K562 (cell line): ENCODE results near the gene CENPP. TPM values are rescaled to one million over a fixed set of nuclear protein-coding genes. Genes with fewer than 3 reads are reported as not detected.
A peak's percentile ranks its signal among the peaks of the same experiment; 100 is the strongest.

ENCODE experiments used
- ATAC-seq: fragments of 200-7000 bp; cut with Tn5 transposase; 3 replicates; pipeline ENCODE4 v1.9.1; 2020; ENCODE audit warnings: moderate library complexity
- BruUV-seq: library from RNA; stranded (reverse); fragments of 400-500 nt; replicated peaks from 2 replicates; lab custom pipeline; 2021; lab: Mats Ljungman, UMichigan
- CTCF ChIA-PET: fragments of 300-600 bp; formaldehyde crosslinking; extraction: SDS; loops from one replicate; lab custom pipeline; 2021; ENCODE audit warnings: low intra/inter-chr PET ratio; lab: Yijun Ruan, JAX
- POLR2A ChIA-PET: fragments of 300-600, 350-650 bp; sonication (Branson Sonifier 250); formaldehyde crosslinking; extraction: SDS; loops from one replicate; lab custom pipeline; 2021; ENCODE audit warnings: antibody characterized with exemption, inconsistent platforms; lab: Yijun Ruan, JAX
- DNase-seq, 4 experiments: peaks; one replicate each; pipeline versions ENCODE4 v3.0.0 to v3.0.0-alpha.2; 2011 to 2018; ENCODE audit warnings: low spot score in 3 of 4, mixed read lengths in 3 of 4; ENCODE audit errors: extremely low read depth in 1 of 4
- FAIRE-seq: peaks from 2 replicates; lab custom pipeline; 2011; peaks lifted over from hg19 to GRCh38; lab: Jason Lieb, UNC
- H2AFZ ChIP-seq: 2 replicates; pipeline ENCODE4 v1.6.0; 2011; ENCODE audit warnings: low read depth, low read length, control low read depth, inconsistent platforms
- H3K27ac ChIP-seq: fragments of 200-600 bp; 3 replicates; pipeline ENCODE4 v1.8.0; 2011; ENCODE audit warnings: low read depth, mild to moderate bottlenecking, control low read depth, inconsistent platforms, low read length, moderate library complexity, mixed read lengths; ENCODE audit errors: extremely low read depth
- H3K27me3 ChIP-seq, 2 experiments: fragments of 300-600 bp in 1 of 2; 2 replicates in 1 of 2; 3 replicates in 1 of 2; pipeline versions ENCODE4 v1.6.0 to v1.8.0; 2011; ENCODE audit warnings: inconsistent platforms in 2 of 2, low read length in 2 of 2, mild to moderate bottlenecking in 1 of 2, mixed read lengths in 1 of 2, moderate library complexity in 1 of 2; ENCODE audit not compliant: control insufficient read depth in 2 of 2, insufficient read depth in 2 of 2
- H3K36me3 ChIP-seq: fragments of 300-600 bp; 3 replicates; pipeline ENCODE4 v1.8.0; 2011; ENCODE audit warnings: mild to moderate bottlenecking, low read length, inconsistent platforms; ENCODE audit not compliant: control insufficient read depth, insufficient read depth
- H3K4me1 ChIP-seq, 2 experiments: fragments of 200-600 bp in 1 of 2; replicated peaks in 1 of 2; 2 replicates in 1 of 2; 3 replicates in 1 of 2; pipeline versions ENCODE4 v1.5.1 to v1.8.0; 2011; ENCODE audit warnings: inconsistent platforms in 2 of 2, low read length in 2 of 2, mild to moderate bottlenecking in 1 of 2, mixed read lengths in 1 of 2, moderate library complexity in 1 of 2; ENCODE audit not compliant: control insufficient read depth in 2 of 2, insufficient read depth in 2 of 2
- H3K4me2 ChIP-seq: 2 replicates; pipeline ENCODE4 v1.6.1; 2011; ENCODE audit warnings: low read length, control low read depth, inconsistent platforms, mixed read lengths; ENCODE audit not compliant: insufficient read depth
- H3K4me3 ChIP-seq: fragments of 200-600 bp; sonication (generic), shearing (Covaris generic); 2 replicates; pipeline ENCODE4 v1.5.1; 2016; ENCODE audit warnings: control low read depth, inconsistent platforms
- H3K79me2 ChIP-seq: fragments of 200-600 bp; 3 replicates; pipeline ENCODE4 v1.8.0; 2011; ENCODE audit warnings: low read length, inconsistent platforms; ENCODE audit not compliant: control insufficient read depth, insufficient read depth
- H3K9ac ChIP-seq, 2 experiments: 2 replicates each; pipeline versions ENCODE4 v1.6.0 to v1.6.1; 2011; ENCODE audit warnings: low read depth in 2 of 2, low read length in 2 of 2, control low read depth in 1 of 2, inconsistent platforms in 1 of 2, mild to moderate bottlenecking in 1 of 2, mixed read lengths in 1 of 2; ENCODE audit not compliant: insufficient read depth in 1 of 2
- H3K9me1 ChIP-seq: one replicate; pipeline ENCODE4 v1.6.0; 2011; ENCODE audit warnings: inconsistent platforms, mild to moderate bottlenecking, low read length, moderate library complexity; ENCODE audit not compliant: control insufficient read depth, insufficient read depth
- H3K9me3 ChIP-seq: replicated peaks from 2 replicates; pipeline ENCODE4 v1.5.1; 2011; ENCODE audit warnings: low read depth, low read length, inconsistent platforms; ENCODE audit not compliant: control insufficient read depth, insufficient read depth
- H4K20me1 ChIP-seq: replicated peaks from 2 replicates; pipeline ENCODE4 v1.6.1; 2011; ENCODE audit warnings: low read length, inconsistent platforms, mixed read lengths; ENCODE audit not compliant: control insufficient read depth, insufficient read depth
- TBP ChIP-seq: optimal IDR thresholded peaks from 2 replicates; pipeline ENCODE3; 2011; ENCODE audit warnings: low read depth, low read length, improper control_type of control experiment
- TRIM28 ChIP-seq: fragments of 450-650 bp; IDR thresholded peaks from 2 replicates; pipeline ENCODE4 v1.6.1; 2017
- ZFPM2 ChIP-seq: fragments of 250-450 bp; sonication (Bioruptor Pico); IDR thresholded peaks from 2 replicates; pipeline ENCODE4 v1.5.1; 2022; ENCODE audit warnings: mild to moderate bottlenecking
- WGBS: fragments of 100-300 bp; shearing (Covaris generic); methylation state at CpG from one replicate; pipeline ENCODE4 v1.1.6; 2016; ENCODE audit warnings: low coverage, mixed read lengths; ENCODE audit not compliant: insufficient coverage; ENCODE audit errors: missing lambda C conversion rate; 5-methylcytosine and 5-hydroxymethylcytosine counted together
- in situ Hi-C: fragments of 300-500 bp; cut with MboI; formaldehyde crosslinking; loops from 4 replicates; pipeline ENCODE4 v1.15.0; 2018; ENCODE audit warnings: inconsistent platforms, mixed read lengths
- intact Hi-C: fragments of 100-400 bp; cut with micrococcal nuclease; formaldehyde crosslinking; loops from 2 replicates; pipeline ENCODE4 v1.14.2; 2022
- polyA plus RNA-seq, 8 experiments: library from polyadenylated mRNA; depleted of rRNA in 4 of 8; stranded (reverse) in 5 of 8; unstranded in 3 of 8; fragments of >200 nt; fragmentation: Nextera tagmentation in 2 of 8; fragmentation: Illumina TruSeq in 1 of 8; extraction: Ambion mirVana in 2 of 8; extraction: Trizol in 1 of 8; gene quantifications; 2 replicates each; pipeline versions ENCODE4 v1.2.1 to v1.2.3, GENCODE V29; 2011 to 2014; ENCODE audit warnings: inconsistent platforms in 1 of 8, missing spikeins in 1 of 8
- total RNA-seq, 7 experiments: library from RNA; depleted of rRNA in 6 of 7; stranded (reverse); fragments of >200 nt in 6 of 7; fragmentation: Illumina TruSeq in 2 of 7; extraction: Trizol in 2 of 7; gene quantifications; 2 replicates each; pipeline versions ENCODE4 v1.2.1 to v1.2.3, GENCODE V29; 2011 to 2021; ENCODE audit warnings: low replicate concordance in 1 of 7
- TF ChIP-seq, protein P1 (sequence below): fragments of 450-650 bp; IDR thresholded peaks from 2 replicates; pipeline ENCODE4 v1.6.1; 2018; ENCODE audit warnings: mild to moderate bottlenecking, low read depth; ENCODE audit not compliant: partially characterized antibody

Gene CENPP
- total and polyA plus RNA-seq, 9 of the 15 experiments (the other 6 are each of a cell fraction or from before 2014, with no cell fraction given): 8.0 to 28.5 (median 17.9) TPM

DNA sequence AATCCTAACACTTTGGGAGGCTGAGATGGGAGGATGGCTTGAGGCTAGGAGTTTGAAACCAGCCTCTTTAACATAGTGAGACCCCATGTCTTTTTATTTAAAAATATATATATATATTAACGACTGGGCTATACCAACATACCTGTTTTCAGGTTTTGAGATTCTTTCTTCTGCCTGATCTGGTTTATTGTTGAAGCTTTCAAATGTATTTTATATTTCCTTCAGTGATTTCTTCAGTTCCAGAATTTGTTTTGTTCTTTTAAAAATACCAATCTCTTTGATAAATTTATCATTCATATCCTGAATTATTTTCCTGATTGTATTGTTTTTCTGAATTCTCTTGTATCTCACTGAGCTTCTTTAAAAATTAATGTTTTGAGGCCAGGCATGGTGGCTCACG, 47.4 kb downstream of the CENPP start:
- no peak overlapping the region for H3K4me3 ChIP-seq
- no peaks in the 10 kb centered on the region for H4K20me1 ChIP-seq
- ATAC-seq: no peak
- ChIA-PET POLR2A (no interaction called here), CTCF (no interaction called here)
- H3K4me2 ChIP-seq: no peak overlapping the region
- no peak for TF ChIP-seq TBP
- TF ChIP-seq, protein P1, sequence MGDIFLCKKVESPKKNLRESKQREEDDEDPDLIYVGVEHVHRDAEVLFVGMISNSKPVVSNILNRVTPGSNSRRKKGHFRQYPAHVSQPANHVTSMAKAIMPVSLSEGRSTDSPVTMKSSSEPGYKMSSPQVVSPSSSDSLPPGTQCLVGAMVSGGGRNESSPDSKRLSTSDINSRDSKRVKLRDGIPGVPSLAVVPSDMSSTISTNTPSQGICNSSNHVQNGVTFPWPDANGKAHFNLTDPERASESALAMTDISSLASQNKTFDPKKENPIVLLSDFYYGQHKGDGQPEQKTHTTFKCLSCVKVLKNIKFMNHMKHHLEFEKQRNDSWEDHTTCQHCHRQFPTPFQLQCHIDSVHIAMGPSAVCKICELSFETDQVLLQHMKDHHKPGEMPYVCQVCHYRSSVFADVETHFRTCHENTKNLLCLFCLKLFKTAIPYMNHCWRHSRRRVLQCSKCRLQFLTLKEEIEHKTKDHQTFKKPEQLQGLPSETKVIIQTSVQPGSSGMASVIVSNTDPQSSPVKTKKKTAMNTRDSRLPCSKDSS: peak; percentile 16
- TF ChIP-seq TRIM28: peak; percentile 69; the same call in 1 of the 2 replicates
- WGBS: 74% methylated on average over 2 of the region's 2 CpGs
- H3K9ac ChIP-seq: no peak overlapping the region
- H3K4me1 ChIP-seq: no peaks in the 10 kb centered on the region; a peak in 2 of 5 replicates
- FAIRE-seq: no peak
- no peaks in the 10 kb centered on the region for H3K36me3 ChIP-seq
- no peaks in the 10 kb centered on the region for H3K27me3 ChIP-seq
- no peak for DNase-seq
- BruUV-seq: no TSS peak
- in situ Hi-C loops (no loop called here), intact Hi-C loops (no loop called here)
- H3K27ac ChIP-seq: no peak overlapping the region
- no peaks in the 10 kb centered on the region for H3K79me2 ChIP-seq
- no peak overlapping the region for H2AFZ ChIP-seq
- no peaks in the 10 kb centered on the region; the same call in 1 of the 2 replicates for H3K9me3 ChIP-seq
- no peaks in the 10 kb centered on the region for H3K9me1 ChIP-seq

DNA sequence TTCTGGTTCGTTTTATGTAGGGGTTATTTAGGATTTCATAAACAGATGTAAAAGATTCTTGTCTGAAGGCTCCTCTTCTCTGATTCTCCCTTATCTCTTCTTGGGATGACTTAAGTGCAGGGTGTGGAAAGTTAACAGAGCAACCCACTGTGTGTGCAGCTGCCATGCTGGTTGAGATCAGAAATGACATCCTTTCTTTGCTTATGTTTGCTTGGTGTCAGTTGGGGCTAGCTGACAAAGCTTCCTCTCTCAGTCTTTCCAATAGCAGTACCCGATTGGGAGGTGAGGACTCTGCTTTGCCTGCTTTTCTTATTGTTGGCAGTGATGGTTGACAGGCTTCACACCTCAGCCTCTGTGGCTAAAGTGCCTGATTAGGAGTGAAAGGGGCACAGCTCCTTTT, 52.1 kb downstream of the CENPP start:
- Histone ChIP-seq H3K9me3 (no peaks in the 10 kb centered on the region; the same call in 1 of the 2 replicates), H2AFZ (no peak overlapping the region), H3K79me2 (no peaks in the 10 kb centered on the region), H3K4me2 (no peak overlapping the region), H3K9ac (peak overlapping the region in 1 of 2 experiments; percentile 20; a peak in 1 of 4 replicates), H3K27ac (no peak overlapping the region), H3K4me1 (no peaks in the 10 kb centered on the region; a peak in 2 of 5 replicates), H3K27me3 (no peaks in the 10 kb centered on the region), H3K4me3 (no peak overlapping the region), H3K9me1 (no peaks in the 10 kb centered on the region), H3K36me3 (no peaks in the 10 kb centered on the region), H4K20me1 (no peaks in the 10 kb centered on the region)
- DNase-seq: peak in 2 of 4 experiments; percentile 11 to 12
- 3% methylated on average over 2 of the region's 2 CpGs for WGBS
- TF ChIP-seq ZFPM2: no peak
- no peak for FAIRE-seq
- intact Hi-C loops (no loop called here), in situ Hi-C loops (no loop called here)
- BruUV-seq: no TSS peak
- POLR2A ChIA-PET: interaction anchor here (0.7 to 2.1 kb wide), 2 partner anchors 9 to 147 kb away, joined by 3 to 6 read pairs; no protein-coding TSS in a partner anchor
- CTCF ChIA-PET: no interaction called here
- ATAC-seq: peak; percentile 64
